Left ventricle myocardium inferior (tissue), 1 donor: ENCODE measurements around the gene FHIT. TPM values are rescaled to one million over a fixed set of nuclear protein-coding genes. Genes with fewer than 3 reads are reported as not detected.

ENCODE experiments used
- DNase-seq: peaks from one replicate; pipeline ENCODE4 v3.0.0-alpha.2; 2020
- H3K27ac ChIP-seq: fragments of 200-600 bp; replicated peaks from 2 replicates; pipeline ENCODE4 v1.8.0; 2021
- H3K27me3 ChIP-seq: fragments of 200-600 bp; 2 replicates; pipeline ENCODE4 v1.8.0; 2021; ENCODE audit warnings: low read depth
- H3K36me3 ChIP-seq: fragments of 200-600 bp; 2 replicates; pipeline ENCODE4 v1.8.0; 2021
- H3K4me1 ChIP-seq: fragments of 200-600 bp; 2 replicates; pipeline ENCODE4 v1.8.0; 2021
- H3K4me3 ChIP-seq: fragments of 200-600 bp; 2 replicates; pipeline ENCODE4 v1.8.0; 2021; ENCODE audit warnings: mild to moderate bottlenecking, moderate library complexity
- H3K9me3 ChIP-seq: fragments of 200-600 bp; replicated peaks from 2 replicates; pipeline ENCODE4 v1.8.0; 2021
- CTCF ChIP-seq: fragments of 200-600 bp; IDR thresholded peaks from 2 replicates; pipeline ENCODE4 v1.8.0; 2021; ENCODE audit warnings: antibody characterized with exemption, mild to moderate bottlenecking, borderline replicate concordance
- intact Hi-C: fragments of 100-400 bp; cut with micrococcal nuclease; formaldehyde crosslinking; loops from one replicate; pipeline ENCODE4 v1.11.0; 2022
- total RNA-seq: library from RNA; stranded (reverse); fragmentation: NEBNext Ultra II Directional; extraction: Animal tissue kit (Norgen Biotek cat#: 25700); gene quantifications from one replicate; pipeline ENCODE4 v1.2.1, GENCODE V29; 2021
- donor health status: DM: no; HTN: yes; CAD: no; lungs with severe emphysema.

Gene FHIT
- total RNA-seq, 1 donor from 2014 or later, result 16.0 TPM

GRCh38 chr3:60517134-60517533 lies 734.1 kb downstream of the FHIT start:
- H3K4me3 ChIP-seq, result no peak overlapping the region
- no peak overlapping the region for H3K27ac ChIP-seq
- no peaks in the 10 kb centered on the region for H3K36me3 ChIP-seq
- intact Hi-C loops, result no loop called here
- no peak for DNase-seq
- no peaks in the 10 kb centered on the region for H3K27me3 ChIP-seq
- TF ChIP-seq CTCF, result no peak
- peaks cover 9% of the 10 kb centered on the region for H3K9me3 ChIP-seq
- H3K4me1 ChIP-seq, result no peaks in the 10 kb centered on the region

GRCh38 chr3:60514866-60515265 lies 736.4 kb downstream of the FHIT start:
- no peaks in the 10 kb centered on the region for H3K4me1 ChIP-seq
- H3K27ac ChIP-seq, result no peak overlapping the region
- peaks cover 15% of the 10 kb centered on the region for H3K9me3 ChIP-seq
- intact Hi-C loops, result no loop called here
- H3K36me3 ChIP-seq, result no peaks in the 10 kb centered on the region
- no peaks in the 10 kb centered on the region for H3K27me3 ChIP-seq
- no peak overlapping the region for H3K4me3 ChIP-seq
- DNase-seq, result no peak
- TF ChIP-seq CTCF, result no peak

- H3K4me3 ChIP-seq, result no peak overlapping the region
- H3K9me3 ChIP-seq, result peaks cover 15% of the 10 kb centered on the region
- no peaks in the 10 kb centered on the region for H3K27me3 ChIP-seq
- no peaks in the 10 kb centered on the region for H3K4me1 ChIP-seq
- no peak for DNase-seq
- TF ChIP-seq CTCF, result no peak
- H3K27ac ChIP-seq, result no peak overlapping the region
- intact Hi-C loops, result no loop called here
- no peaks in the 10 kb centered on the region for H3K36me3 ChIP-seq
Observed at GRCh38 chr3:60514085-60514649, 737.1 kb downstream of the FHIT start.

- no peak overlapping the region for H3K27ac ChIP-seq
- no peak for TF ChIP-seq CTCF
- intact Hi-C loops, result no loop called here
- no peak overlapping the region for H3K4me3 ChIP-seq
- H3K27me3 ChIP-seq, result no peaks in the 10 kb centered on the region
- H3K36me3 ChIP-seq, result no peaks in the 10 kb centered on the region
- no peak for DNase-seq
- peaks cover 15% of the 10 kb centered on the region for H3K9me3 ChIP-seq
- H3K4me1 ChIP-seq, result no peaks in the 10 kb centered on the region
Observed at GRCh38 chr3:60513241-60513640, 738.0 kb downstream of the FHIT start.

GRCh38 chr3:60512506-60512905 lies 738.7 kb downstream of the FHIT start:
- Histone ChIP-seq H3K4me1 (no peaks in the 10 kb centered on the region), H3K9me3 (peaks cover 15% of the 10 kb centered on the region), H3K27me3 (no peaks in the 10 kb centered on the region), H3K4me3 (no peak overlapping the region), H3K36me3 (no peaks in the 10 kb centered on the region), H3K27ac (no peak overlapping the region)
- intact Hi-C loops, result no loop called here
- no peak for DNase-seq
- TF ChIP-seq CTCF, result no peak
